HG03571 (cell line): Measurements from ENCODE around the gene FSD1.
"Not testable (repeated sequence)": the region's sequence is repeated elsewhere in the genome, so short reads cannot be mapped to it uniquely, and the experiment has no call there.

Experiments used
- ATAC-seq: cut with Tn5 transposase; IDR thresholded peaks from one replicate; pipeline ENCODE4 v1.9.1; 2021; ENCODE audit not compliant: unreplicated experiment

Gene FSD1

GRCh38 chr19:4342314-4342614 lies 37.9 kb downstream of the FSD1 start:
- ATAC-seq, result no peak

- peak; percentile 80 for ATAC-seq
These were observed 38.4 kb downstream of the FSD1 start for GRCh38 chr19:4342615-4343369.

GRCh38 chr19:4343370-4344307 lies 39.2 kb downstream of the FSD1 start, which contains the start of gene MPND:
Gene MPND (plus strand): TSS chr19:4343562. CDS start chr19:4343594, 32 bp downstream.
- ATAC-seq, result peak; percentile 45

- ATAC-seq, result no peak
These were observed 41.1 kb downstream of the FSD1 start for GRCh38 chr19:4345342-4346019.

- ATAC-seq, result no peak
These were observed 41.6 kb downstream of the FSD1 start for GRCh38 chr19:4346020-4346383.

GRCh38 chr19:4347521-4347920 lies 43.1 kb downstream of the FSD1 start:
- ATAC-seq, result no peak

GRCh38 chr19:4349225-4349624 lies 44.8 kb downstream of the FSD1 start:
- not testable (repeated sequence) for ATAC-seq

GRCh38 chr19:4350111-4350510 lies 45.7 kb downstream of the FSD1 start:
- no peak for ATAC-seq

- ATAC-seq, result no peak
These were observed 46.3 kb downstream of the FSD1 start for GRCh38 chr19:4350726-4351125.

- ATAC-seq, result no peak
These were observed 48.3 kb downstream of the FSD1 start for GRCh38 chr19:4352701-4353121.

GRCh38 chr19:4354282-4354681 lies 49.9 kb downstream of the FSD1 start:
- ATAC-seq, result no peak

- no peak for ATAC-seq
These were observed 50.5 kb downstream of the FSD1 start for GRCh38 chr19:4354897-4355296.

GRCh38 chr19:4357095-4357797 lies 52.8 kb downstream of the FSD1 start:
- ATAC-seq, result no peak

- ATAC-seq, result no peak
These were observed 53.5 kb downstream of the FSD1 start for GRCh38 chr19:4357921-4358326.

GRCh38 chr19:4358709-4359626 lies 54.6 kb downstream of the FSD1 start:
- no peak for ATAC-seq

GRCh38 chr19:4359627-4360000 lies 55.2 kb downstream of the FSD1 start:
- ATAC-seq, result no peak

GRCh38 chr19:4360081-4360569 lies 55.7 kb downstream of the FSD1 start:
- no peak for ATAC-seq

- ATAC-seq, result no peak
These were observed 56.3 kb downstream of the FSD1 start for GRCh38 chr19:4360641-4361151.
